NT2/D1 (cell line): Measurements from ENCODE around the gene DIP2C.

Experiments used
- DNase-seq: peaks from one replicate; pipeline ENCODE4 v3.0.0-alpha.2; 2011; ENCODE audit warnings: low read depth, low spot score
- H3K27me3 ChIP-seq: 2 replicates; pipeline ENCODE4 v1.6.0; 2011; ENCODE audit warnings: mild to moderate bottlenecking; ENCODE audit not compliant: insufficient read length, insufficient read depth
- H3K36me3 ChIP-seq: 2 replicates; pipeline ENCODE4 v1.6.1; 2011; ENCODE audit warnings: mild to moderate bottlenecking, low read length, mixed read lengths; ENCODE audit not compliant: insufficient read depth, insufficient read length
- H3K4me1 ChIP-seq: 2 replicates; pipeline ENCODE4 v1.5.1; 2011; ENCODE audit not compliant: insufficient read depth, insufficient read length
- H3K4me3 ChIP-seq: 2 replicates; pipeline ENCODE4 v1.5.1; 2011; ENCODE audit warnings: low read depth; ENCODE audit not compliant: insufficient read length
- H3K9ac ChIP-seq: 2 replicates; pipeline ENCODE4 v1.6.0; 2011; ENCODE audit warnings: low read depth; ENCODE audit not compliant: insufficient read length
- H3K9me3 ChIP-seq: 2 replicates; pipeline ENCODE4 v1.5.1; 2011; ENCODE audit warnings: mild to moderate bottlenecking, low read length; ENCODE audit not compliant: insufficient read depth
- SUZ12 ChIP-seq: IDR thresholded peaks from 2 replicates; pipeline ENCODE4 v1.6.1; 2011; ENCODE audit not compliant: insufficient read length, insufficient read depth; ENCODE audit errors: extremely low read depth
- YY1 ChIP-seq: IDR thresholded peaks from 2 replicates; pipeline ENCODE4 v1.6.1; 2011; ENCODE audit not compliant: insufficient read length, insufficient read depth
- ZNF274 ChIP-seq: IDR thresholded peaks from 2 replicates; pipeline ENCODE4 v1.6.1; 2011; ENCODE audit warnings: mild to moderate bottlenecking, low read depth, low read length

The DIP2C gene

DNA sequence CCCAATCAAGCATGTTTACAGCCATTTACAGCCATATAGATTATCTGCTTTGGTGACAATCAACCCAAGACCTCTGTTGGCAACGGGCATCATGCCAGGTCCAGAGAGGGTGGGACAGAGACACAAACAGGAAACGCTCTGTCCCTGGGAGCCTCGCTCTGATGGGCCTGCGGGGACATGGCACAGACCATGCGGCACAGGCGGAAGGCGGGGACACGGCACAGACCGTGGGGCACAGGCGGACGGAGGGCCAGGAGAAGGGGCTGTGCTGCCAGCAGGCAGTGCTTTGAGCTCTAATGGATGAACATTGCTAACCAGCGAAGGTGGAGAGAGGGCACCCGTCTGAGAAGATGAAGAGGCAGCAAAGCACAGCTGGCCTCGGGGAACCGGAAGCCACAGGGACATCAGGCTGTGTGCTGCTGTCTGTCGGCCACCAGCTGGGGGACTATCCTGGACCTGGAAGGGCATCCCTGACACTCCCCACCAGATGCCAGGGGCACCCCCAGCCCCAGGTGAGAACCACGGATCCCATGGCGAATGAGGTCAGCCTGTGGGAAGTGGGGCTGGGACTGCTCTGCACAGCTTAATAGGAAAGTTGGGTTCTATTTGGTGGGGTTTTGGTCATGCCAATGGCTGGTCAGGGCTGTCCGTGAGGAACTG is 61.0 kb downstream of the DIP2C start:
- H3K9ac ChIP-seq = no peak overlapping the region
- no peak overlapping the region for H3K4me3 ChIP-seq
- no peaks in the 10 kb centered on the region for H3K27me3 ChIP-seq
- TF ChIP-seq SUZ12 (no peak), YY1 (no peak), ZNF274 (no peak)
- peaks cover 8% of the 10 kb centered on the region for H3K36me3 ChIP-seq
- peaks cover 15% of the 10 kb centered on the region for H3K4me1 ChIP-seq
- no peak for DNase-seq
- no peaks in the 10 kb centered on the region for H3K9me3 ChIP-seq

GRCh38 chr10:627032-627992 is 62.2 kb downstream of the DIP2C start:
- peaks cover 8% of the 10 kb centered on the region for H3K36me3 ChIP-seq
- H3K9me3 ChIP-seq = no peaks in the 10 kb centered on the region
- H3K9ac ChIP-seq = no peak overlapping the region
- DNase-seq = no peak
- H3K27me3 ChIP-seq = no peaks in the 10 kb centered on the region
- H3K4me3 ChIP-seq = no peak overlapping the region
- peaks cover 12% of the 10 kb centered on the region for H3K4me1 ChIP-seq
- TF ChIP-seq ZNF274 = no peak

DNA sequence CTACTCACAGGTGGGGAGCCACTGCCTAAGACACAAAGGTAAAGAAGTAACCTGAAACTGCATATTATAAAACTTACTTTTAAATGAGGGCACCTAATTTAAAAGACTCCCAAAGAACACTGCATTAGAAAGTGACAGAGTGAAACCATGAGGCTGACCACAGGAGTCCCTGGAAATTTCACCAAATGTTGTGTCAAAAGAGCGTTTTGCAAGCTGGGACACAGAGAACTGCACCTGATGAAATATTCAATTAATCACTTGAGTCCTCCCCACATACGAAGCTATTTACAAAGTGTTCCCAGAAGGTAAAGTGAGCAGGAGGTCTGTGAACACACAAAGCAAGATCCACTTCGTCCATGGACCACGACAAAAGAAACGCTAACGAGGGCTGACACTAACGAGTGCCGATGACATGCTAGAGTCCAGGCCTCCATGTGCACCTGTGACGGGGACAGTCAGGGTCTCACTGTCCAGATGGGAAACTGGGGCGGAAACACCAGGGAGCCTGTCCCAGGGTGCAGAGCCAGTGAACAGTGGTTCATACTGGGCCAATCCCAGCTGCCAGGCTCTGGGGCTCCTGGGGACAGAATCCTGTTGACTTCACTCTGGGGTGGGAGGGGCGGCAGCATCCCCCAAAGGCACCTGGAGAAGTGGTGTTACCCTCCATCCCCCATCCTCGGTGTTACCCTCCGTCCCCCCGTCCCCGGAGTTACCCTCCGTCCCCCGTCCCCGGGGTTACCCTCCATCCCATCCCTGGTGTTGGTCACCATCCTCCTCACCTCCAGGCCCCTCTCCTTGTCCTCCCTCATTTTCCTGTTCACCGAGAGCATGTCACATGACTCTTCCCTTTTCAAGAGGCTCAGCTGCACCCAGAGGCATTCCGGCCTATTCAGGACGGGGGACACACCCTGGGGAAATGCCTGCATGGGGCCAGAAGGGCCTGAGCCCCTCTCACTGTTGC is 63.4 kb downstream of the DIP2C start:
- Histone ChIP-seq H3K9me3 (no peaks in the 10 kb centered on the region), H3K27me3 (no peaks in the 10 kb centered on the region), H3K4me1 (peaks cover 12% of the 10 kb centered on the region), H3K9ac (peak overlapping the region; percentile 56), H3K4me3 (no peak overlapping the region), H3K36me3 (peaks cover 8% of the 10 kb centered on the region)
- TF ChIP-seq ZNF274 (no peak), SUZ12 (no peak), YY1 (no peak)
- no peak for DNase-seq

GRCh38 chr10:625333-625696 is 64.2 kb downstream of the DIP2C start:
- peak overlapping the region; percentile 56 for H3K9ac ChIP-seq
- H3K9me3 ChIP-seq = no peaks in the 10 kb centered on the region
- H3K27me3 ChIP-seq = no peaks in the 10 kb centered on the region
- peaks cover 8% of the 10 kb centered on the region for H3K36me3 ChIP-seq
- no peak for DNase-seq
- TF ChIP-seq SUZ12 (no peak), ZNF274 (no peak), YY1 (no peak)
- H3K4me3 ChIP-seq = no peak overlapping the region
- H3K4me1 ChIP-seq = peaks cover 12% of the 10 kb centered on the region

GRCh38 chr10:624605-625332 is 64.7 kb downstream of the DIP2C start:
- Histone ChIP-seq H3K4me3 (peak overlapping the region; percentile 26), H3K9ac (peak overlapping the region; percentile 56)
- peak; percentile 23 for DNase-seq

GRCh38 chr10:624312-624604 is 65.2 kb downstream of the DIP2C start:
- Histone ChIP-seq H3K4me3 (no peak overlapping the region), H3K9me3 (no peaks in the 10 kb centered on the region), H3K36me3 (peaks cover 2% of the 10 kb centered on the region), H3K9ac (peak overlapping the region; percentile 4), H3K4me1 (peaks cover 12% of the 10 kb centered on the region), H3K27me3 (no peaks in the 10 kb centered on the region)
- no peak for DNase-seq
- TF ChIP-seq YY1 = no peak
- no peak for TF ChIP-seq SUZ12
- no peak for TF ChIP-seq ZNF274

More at GRCh38 chr10:624605-625332, 64.7 kb downstream of the DIP2C start:
- Histone ChIP-seq H3K9me3 (no peaks in the 10 kb centered on the region), H3K27me3 (no peaks in the 10 kb centered on the region), H3K4me1 (peaks cover 12% of the 10 kb centered on the region), H3K36me3 (peaks cover 7% of the 10 kb centered on the region)
- no peak for TF ChIP-seq SUZ12
- no peak for TF ChIP-seq YY1
- TF ChIP-seq ZNF274 = no peak
